GM19023 (cell line): ENCODE results near the gene KANTR.

Experiments used
- ATAC-seq: cut with Tn5 transposase; IDR thresholded peaks from one replicate; pipeline ENCODE4 v1.9.1; 2021; ENCODE audit warnings: mild to moderate bottlenecking, moderate library complexity; ENCODE audit not compliant: unreplicated experiment

The KANTR gene

GRCh38 chrX:53080628-53081580, 13.0 kb upstream of the KANTR start:
- ATAC-seq = no peak

- peak; percentile 92 for ATAC-seq
Observed at GRCh38 chrX:53081925-53082772, 11.8 kb upstream of the KANTR start, which contains the start of gene TSPYL2. Gene TSPYL2, plus strand, starts transcription at chrX:53082367. Its CDS starts 132 bp downstream, at chrX:53082499.

- no peak for ATAC-seq
Observed at GRCh38 chrX:53082773-53083616, 10.9 kb upstream of the KANTR start.

GRCh38 chrX:53084043-53084570, 9.8 kb upstream of the KANTR start:
- no peak for ATAC-seq

GRCh38 chrX:53084863-53085262, 9.1 kb upstream of the KANTR start:
- no peak for ATAC-seq

- ATAC-seq = no peak
Observed at GRCh38 chrX:53085661-53086229, 8.2 kb upstream of the KANTR start.

GRCh38 chrX:53086464-53086863, 7.5 kb upstream of the KANTR start:
- ATAC-seq = no peak

GRCh38 chrX:53087388-53087831, 6.5 kb upstream of the KANTR start:
- ATAC-seq = no peak

- ATAC-seq = peak; percentile 72
Observed at GRCh38 chrX:53088136-53088974, 5.6 kb upstream of the KANTR start.

- ATAC-seq = no peak
Observed at GRCh38 chrX:53089224-53089842, 4.6 kb upstream of the KANTR start.

- ATAC-seq = no peak
Observed at GRCh38 chrX:53089925-53090324, 4.0 kb upstream of the KANTR start.

GRCh38 chrX:53091354-53091753, 2.6 kb upstream of the KANTR start:
- ATAC-seq = no peak

GRCh38 chrX:53093177-53093655, 726 bp upstream of the KANTR start:
- peak; percentile 42 for ATAC-seq

- no peak for ATAC-seq
Observed at GRCh38 chrX:53094582-53094905, 602 bp downstream of the KANTR start.

GRCh38 chrX:53095796-53096195, 1.9 kb downstream of the KANTR start:
- no peak for ATAC-seq

- no peak for ATAC-seq
Observed at GRCh38 chrX:53114864-53115549, 21.1 kb downstream of the KANTR start.

- no peak for ATAC-seq
Observed at GRCh38 chrX:53115550-53115874, 21.6 kb downstream of the KANTR start.

- ATAC-seq = no peak
Observed at GRCh38 chrX:53116101-53116500, 22.2 kb downstream of the KANTR start.
